ENCODE results near the gene KIAA0232.
"Not testable (repeated sequence)": the region's sequence is repeated elsewhere in the genome, so short reads cannot be mapped to it uniquely, and the experiment has no call there.

KIAA0232 gene

DNA sequence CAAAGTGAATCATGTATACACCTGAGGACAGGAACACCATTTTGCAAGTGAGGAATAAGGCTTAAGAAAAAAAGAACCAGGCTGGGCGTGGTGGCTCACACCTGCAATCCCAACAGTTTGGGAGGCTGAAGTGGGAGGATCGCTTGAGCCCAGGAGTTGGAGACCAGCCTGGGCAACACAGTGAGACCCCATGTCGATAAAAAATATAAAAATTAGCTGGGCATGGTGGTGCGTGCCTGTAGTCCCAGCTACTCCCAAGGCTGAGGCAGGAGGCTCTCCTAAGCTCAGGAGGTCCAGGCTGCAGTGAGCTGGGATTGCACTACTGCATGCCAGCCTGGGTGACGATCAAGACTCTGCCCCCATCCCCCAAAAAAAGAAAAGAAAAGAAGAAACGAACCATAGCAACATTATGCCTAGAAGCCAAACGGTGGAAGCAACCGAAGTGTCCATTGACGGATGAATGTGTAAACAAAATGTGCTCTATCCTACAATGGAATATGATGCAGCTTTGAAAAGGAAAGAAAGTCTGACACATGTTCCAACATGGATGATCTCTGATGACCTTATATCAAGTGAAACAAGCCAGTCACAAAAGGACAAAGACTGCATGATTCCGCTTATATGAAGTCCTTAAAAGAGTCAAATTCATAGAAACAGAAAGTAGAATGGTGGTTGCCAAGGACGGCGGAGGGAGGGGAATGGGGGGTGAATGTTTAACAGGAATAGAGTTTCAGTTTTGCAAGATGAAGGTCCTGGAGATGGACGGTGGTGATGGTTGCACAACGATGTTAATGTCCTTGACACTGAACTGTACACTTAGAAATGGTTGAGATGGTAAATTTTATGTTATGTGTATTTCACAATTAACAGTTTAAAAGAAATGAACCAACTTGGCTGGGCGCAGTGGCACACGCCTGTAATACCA lies 8.6 kb upstream of the KIAA0232 start:
- no peak for DNase-seq (ENCODE audit: low spot score)

DNA sequence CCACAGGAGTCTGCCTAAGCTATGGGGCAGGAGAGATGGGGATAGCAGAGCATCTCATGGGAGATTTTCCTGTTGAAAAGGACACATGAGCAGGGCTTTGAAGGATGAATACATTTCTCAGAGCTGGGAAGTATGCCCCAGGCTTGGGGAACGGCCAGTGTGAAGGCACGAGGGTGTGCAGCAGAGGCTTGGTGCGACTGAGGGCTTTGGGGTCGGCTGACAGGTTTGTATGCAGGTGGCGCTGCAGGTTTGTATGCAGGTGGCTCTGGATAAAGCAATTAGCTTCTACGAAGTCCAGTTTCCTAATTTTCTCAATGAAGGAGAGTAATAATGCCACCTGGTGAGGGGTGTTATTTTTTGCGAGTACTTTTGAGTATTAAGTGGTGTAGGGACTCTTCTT lies 6.8 kb upstream of the KIAA0232 start:
- no peak for DNase-seq (ENCODE audit: low spot score)

DNA sequence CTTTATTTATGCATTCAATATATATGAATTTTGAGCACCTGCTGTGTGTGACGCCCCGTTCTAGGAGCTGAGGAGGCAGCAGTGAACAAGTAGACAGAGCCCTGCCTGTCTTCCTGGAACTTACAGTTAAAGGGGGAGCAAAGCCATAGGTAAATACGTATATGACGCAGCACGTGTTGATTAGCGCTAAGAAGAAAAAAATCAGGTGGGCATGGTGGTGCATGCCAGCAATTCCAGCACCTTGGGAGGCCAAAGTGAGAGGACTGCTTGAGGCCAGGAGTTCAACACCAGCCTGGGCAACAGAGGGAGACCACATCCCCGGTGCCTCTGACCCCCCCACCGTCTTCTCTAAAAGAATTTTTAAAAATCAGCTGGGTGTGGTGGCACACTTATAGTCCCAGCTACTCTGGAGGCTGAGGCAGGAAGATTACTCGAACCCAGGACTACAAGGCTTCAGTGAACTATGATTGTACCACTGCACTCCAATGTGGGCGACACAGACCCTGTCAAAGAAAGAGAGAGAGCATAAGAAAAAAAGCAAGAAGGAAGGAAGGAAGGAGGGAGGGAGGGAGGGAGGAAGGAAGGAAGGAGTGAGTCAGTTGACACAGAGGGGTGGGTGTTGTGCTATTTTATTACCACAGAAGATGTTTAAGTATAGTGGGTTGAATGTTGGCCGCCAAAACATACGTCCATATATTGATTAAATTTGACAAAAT lies 5.4 kb upstream of the KIAA0232 start:
- no peak for DNase-seq (ENCODE audit: low spot score)

DNA sequence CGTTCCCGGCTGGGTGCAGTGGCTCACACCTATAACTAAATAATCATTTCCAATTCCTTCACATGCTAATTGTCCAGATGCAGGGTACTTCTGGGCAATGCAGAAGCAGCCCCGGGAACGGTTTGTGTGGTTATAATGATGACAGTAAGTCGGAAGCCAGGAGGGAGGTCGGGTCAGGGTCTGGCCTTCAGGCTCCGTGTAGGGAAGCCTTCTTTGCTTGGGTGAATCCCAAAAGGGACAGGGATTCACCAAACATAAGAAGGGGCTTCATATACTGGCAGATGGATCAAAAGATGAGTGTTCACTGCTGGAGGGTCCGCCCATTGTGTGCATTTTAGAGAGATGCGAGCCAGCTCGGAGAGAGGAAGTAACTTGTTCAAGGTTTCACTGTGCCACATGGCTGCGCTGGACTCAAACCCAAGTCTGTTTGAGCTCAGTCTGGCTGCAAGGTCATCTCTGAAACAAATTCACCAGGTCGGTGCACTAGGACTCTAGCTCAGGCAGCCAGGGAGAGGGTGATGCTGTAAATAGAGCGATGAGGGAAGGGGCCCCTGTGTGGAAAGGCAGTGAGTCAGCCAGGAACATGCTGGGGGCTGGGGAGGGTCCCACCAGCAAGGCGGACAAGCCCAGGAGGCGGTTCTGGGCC lies 4.8 kb upstream of the KIAA0232 start:
- DNase-seq (ENCODE audit: low spot score) = no peak

DNA sequence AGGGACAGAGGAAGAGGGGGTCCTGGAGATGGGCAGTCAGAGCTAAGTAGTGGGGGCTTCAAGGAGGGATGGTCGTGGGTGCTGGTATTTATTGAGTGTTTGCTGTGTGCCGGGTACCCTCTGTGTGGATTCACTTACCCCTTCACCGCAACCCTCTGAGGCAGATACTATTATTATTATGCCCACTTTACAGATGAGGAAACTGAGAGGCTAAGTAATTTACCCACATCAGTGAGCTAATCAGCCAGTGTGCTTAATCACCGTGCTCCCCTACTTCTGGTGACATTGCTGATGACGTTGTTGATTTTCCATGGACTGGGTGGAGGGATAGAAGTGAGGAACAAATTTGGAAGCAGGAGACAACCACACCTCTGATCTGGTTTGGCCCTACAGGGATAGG lies 4.1 kb upstream of the KIAA0232 start:
- DNase-seq (ENCODE audit: low spot score) = no peak

DNA sequence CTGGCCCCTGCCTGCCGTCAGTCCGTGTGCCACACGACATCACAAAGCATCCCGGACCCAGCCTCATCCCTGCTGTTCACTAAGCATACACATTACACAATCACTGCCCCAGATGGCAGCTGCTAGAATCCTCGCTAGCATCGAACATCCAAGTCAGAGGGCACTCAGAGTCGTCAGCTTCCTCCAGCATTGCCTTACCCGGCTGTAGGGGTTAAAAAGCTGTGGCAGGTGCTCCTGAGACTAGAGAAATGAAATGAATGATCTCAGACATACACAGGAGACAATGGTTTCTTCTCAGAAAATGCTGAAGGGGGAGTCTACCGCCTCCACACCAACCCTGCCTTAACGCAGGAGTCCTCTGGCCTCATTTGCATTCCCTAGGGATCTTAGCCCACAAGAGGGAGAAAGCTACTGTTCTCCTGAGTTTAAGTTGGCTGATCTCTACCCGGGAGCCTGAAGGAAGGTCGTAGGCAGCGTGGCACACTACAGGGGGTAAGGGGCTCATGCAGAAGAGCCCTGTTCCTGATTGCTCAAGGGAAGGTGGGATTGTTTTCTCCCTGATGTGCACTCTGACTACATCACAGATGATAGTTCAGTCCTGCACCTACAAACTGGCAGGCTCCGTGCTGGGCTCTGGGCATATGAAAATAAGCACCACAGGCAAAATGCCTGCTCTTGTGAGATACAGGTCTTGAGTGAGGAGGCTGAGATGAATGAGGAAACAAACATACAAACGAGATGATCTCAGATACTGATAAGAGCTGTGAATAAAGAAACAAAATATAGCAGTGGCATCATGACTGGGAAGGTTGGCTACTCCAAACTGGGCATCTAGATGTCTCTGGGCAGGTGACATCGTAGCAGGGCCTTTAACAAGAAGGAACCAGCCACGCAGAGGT lies 2.6 kb upstream of the KIAA0232 start:
- peak; percentile 47 for DNase-seq (ENCODE audit: low spot score)

DNA sequence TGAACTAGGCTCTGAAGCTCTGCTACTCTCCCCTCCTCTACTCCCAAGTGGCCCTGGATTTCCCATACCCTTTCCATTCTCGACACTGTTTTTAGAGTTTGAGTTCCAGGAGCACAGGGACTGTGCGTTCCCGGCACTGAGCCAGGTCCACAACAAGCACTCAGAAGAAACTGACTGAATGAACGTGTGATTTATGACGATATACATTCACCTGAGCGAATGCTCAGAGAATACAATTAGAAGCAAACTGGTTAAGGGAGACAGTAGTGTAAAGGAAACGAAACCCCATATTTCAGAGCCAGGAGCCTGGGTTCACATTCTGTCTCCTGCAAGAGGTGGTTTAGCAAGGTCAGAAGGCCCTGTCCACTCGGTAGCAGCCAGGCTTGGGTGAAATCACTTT lies 1.4 kb upstream of the KIAA0232 start:
- no peak for DNase-seq (ENCODE audit: low spot score)

DNA sequence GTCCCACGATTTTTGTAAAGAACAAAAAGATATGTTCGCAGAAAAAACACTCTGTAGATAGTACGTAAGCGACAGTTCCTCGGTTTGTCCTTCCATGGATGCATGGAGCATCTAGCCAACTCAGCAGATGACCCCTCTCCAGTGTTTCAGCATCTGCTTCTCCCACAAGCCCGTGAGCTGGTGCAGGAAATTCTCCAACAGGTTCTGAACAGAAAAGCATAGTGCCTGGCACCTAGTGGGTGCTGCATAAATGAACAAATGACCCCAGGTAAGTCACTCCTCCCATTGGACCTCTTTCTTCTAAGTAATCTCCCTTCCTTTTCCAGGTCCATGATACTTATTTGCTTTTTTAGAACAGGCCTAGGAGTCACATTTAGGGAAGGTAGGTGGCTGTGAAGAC lies 966 bp upstream of the KIAA0232 start:
- peak; percentile 27 for DNase-seq (ENCODE audit: low spot score)

DNA sequence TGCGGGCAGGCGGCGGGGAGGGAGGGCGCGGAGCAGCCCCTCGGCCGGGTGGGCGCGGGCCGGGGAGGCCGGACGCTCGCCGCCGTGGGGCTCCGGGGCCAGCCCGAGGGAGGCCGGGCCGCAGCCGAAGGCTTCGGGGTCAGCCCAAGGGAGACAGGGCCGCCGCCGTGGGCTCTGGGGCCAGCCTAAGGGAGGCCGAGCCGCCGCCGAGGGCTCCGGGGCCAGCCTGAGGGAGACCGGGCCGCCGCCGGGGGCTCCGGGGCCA lies 251 bp downstream of the KIAA0232 start:
- DNase-seq (ENCODE audit: low spot score) = no peak

DNA sequence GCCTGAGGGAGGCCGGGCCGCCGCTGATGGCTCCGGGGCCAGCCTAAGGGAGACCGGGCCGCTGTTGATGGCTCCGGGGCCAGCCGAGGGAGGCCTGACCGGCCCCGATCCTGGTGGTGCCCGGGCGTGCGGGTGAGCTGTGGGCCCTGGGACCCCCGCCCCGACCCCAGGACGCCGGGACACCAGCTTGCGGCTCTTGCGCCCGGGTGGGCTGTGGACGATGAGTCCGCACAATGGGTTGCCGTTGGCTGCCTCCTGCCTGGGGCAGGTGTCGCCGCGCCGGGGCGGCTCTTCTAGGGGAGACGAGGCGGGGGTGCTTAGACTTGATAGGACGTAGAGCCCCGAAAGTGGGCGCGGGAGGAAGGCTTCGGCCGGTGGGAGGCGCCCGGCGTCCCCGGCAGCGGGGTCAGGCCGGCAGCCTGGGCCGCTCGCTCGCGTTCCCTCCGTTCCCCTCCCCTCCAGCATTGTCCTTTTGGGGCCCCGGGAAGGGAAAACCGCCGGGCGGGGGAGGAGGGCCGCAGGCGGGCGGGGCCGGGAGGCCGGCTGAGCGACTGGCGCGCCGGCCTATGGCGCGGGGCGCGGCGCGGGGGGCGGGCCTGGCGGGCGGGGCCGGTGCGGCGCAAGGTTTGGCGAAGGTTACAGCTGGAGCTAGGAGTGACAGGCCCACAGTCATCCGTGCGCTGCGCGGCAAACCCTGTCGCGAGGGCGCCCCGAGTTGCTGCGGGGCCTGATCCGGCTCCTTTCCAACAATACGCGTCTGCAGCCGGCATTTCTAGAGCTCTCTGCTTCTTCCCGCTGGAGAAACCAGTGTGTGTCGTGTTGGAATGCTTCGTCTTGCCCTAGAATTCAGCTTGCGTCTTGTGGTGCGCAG lies 819 bp downstream of the KIAA0232 start:
- DNase-seq (ENCODE audit: low spot score) = peak; percentile 93

DNA sequence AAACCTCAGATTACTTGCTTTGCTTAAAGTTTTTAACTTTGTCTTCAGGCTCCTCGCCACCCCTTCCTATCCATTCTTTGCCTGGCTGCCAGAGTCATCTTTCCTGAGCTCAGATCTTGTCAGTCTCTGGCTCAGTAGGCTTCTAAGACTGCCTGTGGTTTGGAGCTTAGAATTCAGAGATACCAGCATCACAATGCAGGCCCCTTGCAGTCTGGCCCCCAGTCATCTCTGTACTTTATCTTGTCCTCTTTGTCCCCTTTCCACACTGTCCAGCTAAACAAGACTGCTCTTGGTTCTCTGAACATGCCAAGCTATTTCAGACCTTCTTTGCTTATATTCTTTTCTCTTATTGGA lies 3.0 kb downstream of the KIAA0232 start:
- DNase-seq (ENCODE audit: low spot score) = no peak

DNA sequence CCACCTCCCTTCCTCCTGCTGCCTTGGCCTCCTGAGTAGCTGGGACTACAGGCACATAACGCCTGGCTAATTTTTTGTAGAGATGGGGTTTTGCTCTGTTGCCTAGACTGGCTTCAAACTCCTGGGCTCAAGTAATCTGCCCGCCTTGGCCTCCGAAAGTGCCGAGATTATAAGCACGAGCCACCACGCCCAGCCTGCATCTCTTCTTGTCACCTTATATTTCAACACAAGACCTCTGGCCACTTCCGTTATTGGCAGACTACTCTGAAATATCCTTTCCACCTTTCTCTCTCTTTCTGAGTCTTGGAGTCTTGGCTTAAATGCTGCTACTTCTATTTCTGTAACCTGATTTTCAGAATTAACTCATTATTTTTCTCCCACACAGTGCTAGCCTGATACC lies 5.6 kb downstream of the KIAA0232 start:
- no peak for DNase-seq (ENCODE audit: low spot score)

DNA sequence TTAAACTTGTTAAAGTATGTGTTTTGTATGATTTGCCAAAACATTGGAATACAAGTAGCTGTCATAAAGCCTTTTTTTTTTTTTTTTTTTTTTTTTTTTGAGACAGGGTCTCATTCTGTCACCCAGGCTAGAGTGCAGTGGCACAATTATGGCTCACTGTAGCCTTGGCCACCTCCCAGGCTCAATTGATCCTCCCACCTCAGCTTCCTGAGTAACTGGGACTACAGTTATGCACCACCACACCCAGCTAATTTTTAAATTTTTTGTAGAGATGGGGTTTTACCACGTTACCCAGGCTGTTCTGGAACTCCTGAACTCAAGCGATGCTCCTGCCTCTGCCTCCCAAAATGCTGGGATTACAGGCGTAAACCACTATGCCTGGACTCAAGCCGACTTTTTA lies 8.7 kb downstream of the KIAA0232 start:
- DNase-seq (ENCODE audit: low spot score) = not testable (repeated sequence)

DNA sequence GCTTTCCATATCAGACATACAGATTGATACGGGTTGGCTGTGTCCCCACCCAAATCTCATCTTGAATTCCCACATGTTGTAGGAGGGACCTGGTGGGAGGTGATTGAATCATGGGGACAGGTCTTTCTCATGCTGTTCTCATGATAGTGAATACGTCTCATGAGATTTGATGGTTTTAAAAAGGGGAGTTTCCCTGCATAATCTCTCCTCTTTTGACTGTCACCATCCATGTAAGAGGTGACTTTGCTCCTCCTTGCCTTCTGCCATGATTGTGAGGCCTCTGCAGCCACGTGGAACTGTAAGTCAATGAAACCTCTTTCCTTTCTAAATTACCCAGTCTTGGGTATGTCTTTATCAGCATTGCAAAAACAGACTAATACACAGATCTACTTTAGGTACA lies 9.3 kb downstream of the KIAA0232 start:
- not testable (repeated sequence) for DNase-seq (ENCODE audit: low spot score)

DNA sequence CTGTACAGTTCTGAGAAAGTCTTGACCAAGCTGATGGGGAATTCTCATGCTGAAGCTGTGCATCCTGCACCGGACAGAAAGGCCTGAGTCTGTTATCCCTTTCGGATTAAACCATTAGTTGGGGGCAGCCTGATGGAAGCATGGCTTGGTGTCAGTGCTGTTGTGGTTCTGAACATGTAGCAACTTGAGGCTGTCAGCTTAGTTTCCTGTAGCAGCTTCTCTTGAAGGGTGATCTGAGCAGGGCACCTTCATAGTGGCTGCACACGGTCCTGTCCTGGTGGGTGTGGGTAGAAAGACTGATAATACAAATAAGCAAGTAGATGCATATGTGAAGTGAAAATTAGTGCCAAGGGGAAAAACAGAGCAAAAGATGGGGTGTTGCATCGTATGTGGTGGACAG lies 11.7 kb downstream of the KIAA0232 start:
- no peak for DNase-seq (ENCODE audit: low spot score)

DNA sequence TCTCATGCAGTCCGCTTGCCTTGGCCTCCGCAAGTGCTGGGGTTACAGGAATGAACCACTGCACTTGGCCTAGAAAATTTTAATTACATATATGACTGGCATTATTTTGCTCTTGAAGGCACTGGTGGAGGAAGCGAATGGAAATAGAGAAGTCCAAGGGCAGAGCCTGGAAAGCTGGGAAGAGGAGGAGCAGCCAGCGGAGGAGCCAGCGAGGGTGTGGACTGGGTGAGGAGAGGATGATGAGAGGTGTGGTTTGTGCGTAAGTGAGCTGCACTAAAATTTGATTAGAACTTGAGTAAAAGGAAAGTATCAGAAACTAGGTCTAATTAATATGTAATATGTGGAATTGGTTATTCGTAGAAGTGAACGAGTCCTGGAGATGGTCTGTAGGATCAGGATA lies 13.3 kb downstream of the KIAA0232 start:
- no peak for DNase-seq (ENCODE audit: low spot score)

DNA sequence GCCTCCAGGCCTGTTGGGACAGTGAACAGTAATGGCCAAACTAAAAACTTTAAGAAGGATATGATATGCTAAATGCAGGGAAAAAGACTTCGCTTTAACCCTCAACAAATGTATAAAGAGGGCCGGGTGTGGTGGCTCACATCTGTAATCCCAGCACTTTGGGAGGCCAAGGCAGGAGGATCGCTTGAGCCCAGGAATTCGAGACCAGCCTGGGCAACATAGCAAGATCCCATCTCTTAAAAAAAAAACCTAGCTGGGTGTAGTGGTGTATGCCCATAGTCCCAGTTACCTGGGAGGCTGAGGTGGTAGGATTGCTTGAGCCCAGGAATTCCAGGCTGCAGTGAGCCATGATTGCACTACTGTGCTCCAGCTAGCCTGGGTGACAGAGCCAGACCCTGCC lies 14.8 kb downstream of the KIAA0232 start:
- DNase-seq (ENCODE audit: low spot score) = not testable (repeated sequence)

DNA sequence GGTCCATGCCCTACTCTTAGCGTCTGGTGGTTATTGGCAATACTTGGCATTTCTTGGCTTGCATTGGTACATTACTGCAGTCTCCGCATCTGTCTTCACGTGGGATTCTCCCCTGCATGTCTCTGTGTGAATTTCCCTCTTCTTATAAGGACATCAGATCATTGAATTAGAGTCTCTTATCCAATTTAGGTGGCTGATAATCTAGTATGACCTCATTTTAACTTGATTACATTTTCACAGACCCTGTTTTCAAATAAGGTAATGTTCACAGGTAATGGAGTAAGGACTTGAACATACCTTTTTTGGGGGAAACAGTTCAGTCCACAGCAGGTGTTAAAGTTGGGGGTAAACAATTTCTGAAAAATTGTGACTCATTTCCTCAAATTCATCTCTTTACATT lies 16.6 kb downstream of the KIAA0232 start:
- DNase-seq (ENCODE audit: low spot score) = no peak

DNA sequence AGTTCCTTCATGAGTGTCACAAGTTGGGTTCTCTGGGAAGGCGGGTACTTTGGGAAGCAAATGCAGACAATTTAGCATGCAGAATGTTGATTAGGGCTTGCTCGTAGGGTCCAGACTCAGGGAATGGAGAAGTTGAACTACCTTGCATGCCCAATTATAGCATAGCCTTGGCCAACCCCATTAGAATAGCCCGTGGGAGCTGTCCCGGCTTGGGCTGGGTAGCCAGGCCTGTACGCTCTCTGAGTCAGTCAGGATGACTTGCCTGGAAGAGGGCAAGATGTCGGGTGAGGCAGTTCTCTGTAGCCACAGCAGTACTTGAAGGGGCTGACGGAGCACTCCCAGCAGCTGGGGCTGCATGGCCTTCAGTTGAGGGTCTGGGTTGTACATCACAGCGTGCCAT lies 19.5 kb downstream of the KIAA0232 start:
- DNase-seq (ENCODE audit: low spot score) = no peak

DNA sequence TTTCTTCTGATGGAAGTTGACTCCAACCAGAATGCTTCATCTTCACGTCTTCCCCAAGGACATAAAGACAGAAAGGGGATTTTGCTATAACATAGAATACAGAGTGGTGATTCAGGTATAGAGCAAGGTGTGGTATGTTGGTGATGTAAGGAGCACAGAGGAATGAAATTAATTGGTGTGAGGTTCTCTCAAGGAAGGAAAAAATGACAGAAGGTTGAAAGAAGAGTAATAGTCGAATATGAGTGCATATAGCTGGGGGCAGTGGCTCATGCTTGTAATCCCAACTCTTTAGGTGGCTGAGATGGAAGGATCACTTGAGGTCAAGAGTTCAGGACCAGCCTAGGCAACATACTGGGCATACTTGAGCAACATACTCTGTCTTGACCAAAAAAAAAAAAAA lies 20.1 kb downstream of the KIAA0232 start:
- DNase-seq (ENCODE audit: low spot score) = no peak

DNA sequence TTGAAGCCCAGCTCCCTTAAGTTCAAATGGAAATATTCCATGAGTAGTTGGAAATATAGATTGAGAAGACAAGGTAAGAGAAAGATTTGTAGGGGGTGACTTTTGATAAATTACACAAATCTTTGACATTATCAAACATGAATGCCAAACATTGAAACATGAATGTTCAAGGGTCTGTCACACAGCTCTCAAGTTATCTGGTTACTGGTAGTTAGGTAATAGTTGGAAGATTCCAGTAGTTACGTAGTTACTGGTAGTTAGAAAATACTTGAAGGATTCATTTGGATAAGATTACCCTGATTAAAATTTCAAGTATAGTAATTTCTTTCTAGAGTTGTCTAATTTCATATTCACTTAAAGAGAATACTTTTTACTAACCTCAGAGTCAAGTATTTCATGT lies 20.7 kb downstream of the KIAA0232 start:
- DNase-seq (ENCODE audit: low spot score) = no peak

Data from globus pallidus (tissue), 1 donor.